GM19467 (cell line): ENCODE results near the gene EPB41.

ENCODE experiments used
- ATAC-seq: cut with Tn5 transposase; IDR thresholded peaks from one replicate; pipeline ENCODE4 v1.9.1; 2021; ENCODE audit warnings: mild to moderate bottlenecking, moderate library complexity; ENCODE audit not compliant: unreplicated experiment

Gene EPB41

DNA sequence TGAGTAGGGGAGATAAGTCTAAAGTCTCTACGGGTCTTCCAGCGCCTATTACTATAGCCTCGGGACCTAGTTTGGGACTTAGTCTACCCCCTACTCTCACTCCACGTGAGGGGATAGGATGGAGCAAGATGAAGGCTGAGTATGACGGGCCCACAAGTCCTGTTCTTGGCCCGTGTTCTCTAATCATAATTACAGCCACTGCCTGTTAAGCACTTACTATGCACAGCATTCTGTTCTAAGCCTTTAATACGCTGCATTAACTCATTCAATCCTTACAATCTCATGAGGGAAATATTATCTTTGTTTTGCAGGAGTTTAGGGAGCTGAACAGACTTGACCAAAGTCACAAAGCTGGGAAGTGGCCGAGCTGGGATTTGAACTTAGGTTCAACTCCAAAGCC is 23.9 kb upstream of the EPB41 start:
- ATAC-seq = no peak

DNA sequence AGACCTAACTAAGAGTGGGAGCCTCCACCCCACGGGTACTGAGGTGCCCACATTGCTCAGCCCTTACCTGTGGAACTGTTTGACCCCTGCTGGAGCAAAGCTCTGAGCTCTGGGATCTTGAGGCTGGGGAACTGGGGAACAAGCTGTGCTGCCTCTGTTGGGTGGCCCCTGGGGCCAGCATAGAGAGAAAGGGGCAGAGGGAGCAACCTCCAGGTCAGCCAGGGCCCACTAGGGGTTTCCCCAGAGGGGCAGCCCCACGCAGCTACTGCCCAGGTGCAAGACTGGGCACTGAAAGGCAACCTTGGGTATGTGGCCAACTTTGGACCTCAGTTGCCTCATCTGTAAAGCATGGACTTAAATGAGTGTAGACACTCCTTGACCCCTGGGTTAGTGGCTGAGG is 23.5 kb upstream of the EPB41 start:
- no peak for ATAC-seq

DNA sequence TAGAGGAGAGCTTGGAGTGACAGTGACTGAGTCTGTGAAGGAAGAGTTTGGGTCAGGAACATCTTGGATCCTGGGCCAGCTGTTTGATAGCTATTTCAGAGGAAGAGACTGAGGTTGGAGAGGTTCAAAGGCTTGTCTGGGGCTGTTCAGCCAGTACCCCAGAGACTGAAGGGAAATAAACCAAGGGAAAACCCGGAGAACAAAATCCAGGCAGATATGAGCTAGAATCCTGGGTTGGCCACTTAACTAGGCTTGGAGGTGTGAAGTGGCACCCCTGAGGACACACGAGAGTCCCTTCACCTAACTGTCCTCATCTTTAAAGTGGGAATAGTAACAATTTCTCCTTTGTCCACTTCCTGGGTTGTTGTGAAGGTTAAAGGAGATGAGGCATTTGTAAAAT is 23.1 kb upstream of the EPB41 start:
- no peak for ATAC-seq

DNA sequence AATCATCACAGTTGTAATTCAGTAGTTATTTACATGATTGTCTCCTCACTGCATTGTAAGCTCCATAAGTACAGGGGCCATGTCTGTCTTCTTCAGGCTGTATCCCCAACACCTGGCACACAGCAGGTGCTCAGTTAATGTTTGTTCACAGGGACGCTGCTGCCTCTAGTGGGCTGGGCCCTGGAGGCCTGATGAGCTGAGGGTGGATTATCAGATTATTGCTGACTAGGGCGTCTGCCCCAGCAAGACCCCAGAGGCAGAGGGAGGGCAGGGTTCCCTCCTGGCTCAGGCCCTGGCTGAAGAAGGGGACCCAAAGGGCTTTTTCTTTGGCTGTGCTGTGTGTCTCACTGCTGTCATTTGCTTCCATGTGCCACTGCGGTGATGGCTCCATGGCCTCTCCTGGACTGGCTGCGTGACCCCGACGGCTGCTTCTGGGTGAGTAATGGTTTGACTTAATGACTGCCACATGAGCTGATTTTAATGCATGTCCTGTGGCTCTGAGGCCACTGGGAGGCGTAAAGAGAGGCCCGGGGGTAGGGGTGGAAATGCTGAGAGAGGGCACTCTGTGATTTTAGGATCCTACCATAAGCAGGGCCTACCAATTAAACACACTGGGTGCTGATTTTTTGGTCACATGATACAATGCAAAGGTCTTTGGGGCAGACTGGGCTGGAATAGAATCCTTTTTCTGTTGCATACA is 20.8 kb upstream of the EPB41 start:
- ATAC-seq = no peak

DNA sequence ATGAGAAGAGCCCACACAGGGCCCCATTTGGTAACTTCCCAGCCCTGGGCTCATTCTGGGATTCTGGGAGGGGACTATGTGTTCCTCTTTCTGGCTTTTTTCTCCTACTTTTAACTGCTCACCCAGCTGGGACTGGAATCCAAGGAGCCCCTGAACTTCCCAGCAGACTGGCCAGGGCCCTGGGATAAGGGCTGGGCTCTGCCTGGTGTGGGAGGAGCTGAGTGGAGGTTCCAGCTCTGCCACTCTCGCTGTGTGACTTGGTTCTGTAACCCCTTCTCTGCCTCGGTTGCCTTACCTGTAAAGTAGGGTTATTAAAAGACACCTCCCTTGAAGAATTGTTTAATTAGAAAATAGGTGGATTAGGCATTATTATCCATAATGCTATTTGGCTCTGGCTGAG is 19.6 kb upstream of the EPB41 start:
- no peak for ATAC-seq

DNA sequence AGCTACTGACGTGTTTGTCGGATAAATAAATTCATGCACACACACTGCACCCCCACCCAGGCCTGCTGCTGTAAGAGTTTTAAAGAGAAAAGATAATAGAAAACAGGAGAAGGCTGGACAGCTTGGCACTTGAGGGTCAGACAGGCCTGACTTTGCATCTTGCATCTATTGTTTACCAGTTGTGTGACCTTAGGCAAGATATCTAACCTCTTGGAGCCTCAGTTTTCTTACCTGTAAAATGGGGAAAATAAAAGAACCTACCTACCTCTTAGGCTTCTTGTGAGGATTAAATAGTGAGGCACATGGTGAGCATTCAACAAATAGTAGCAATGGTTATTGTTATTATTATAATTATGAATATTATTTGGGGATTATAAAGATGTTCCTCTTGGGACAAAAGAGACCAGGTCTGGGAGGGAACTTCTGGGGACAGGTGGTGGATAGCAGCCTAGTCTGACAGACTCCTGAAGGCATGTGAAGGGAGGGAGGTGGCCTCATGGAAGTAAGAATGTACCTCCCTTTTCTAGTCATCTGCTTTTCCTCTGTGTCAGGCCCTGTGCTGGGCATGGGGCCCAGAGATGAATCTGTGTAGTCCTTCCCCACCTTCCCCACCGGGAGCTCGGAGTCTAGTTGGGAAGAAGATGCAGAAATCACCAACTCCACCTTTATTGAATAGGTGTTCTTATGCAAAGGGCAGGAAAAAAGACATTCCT is 18.3 kb upstream of the EPB41 start:
- ATAC-seq = no peak

DNA sequence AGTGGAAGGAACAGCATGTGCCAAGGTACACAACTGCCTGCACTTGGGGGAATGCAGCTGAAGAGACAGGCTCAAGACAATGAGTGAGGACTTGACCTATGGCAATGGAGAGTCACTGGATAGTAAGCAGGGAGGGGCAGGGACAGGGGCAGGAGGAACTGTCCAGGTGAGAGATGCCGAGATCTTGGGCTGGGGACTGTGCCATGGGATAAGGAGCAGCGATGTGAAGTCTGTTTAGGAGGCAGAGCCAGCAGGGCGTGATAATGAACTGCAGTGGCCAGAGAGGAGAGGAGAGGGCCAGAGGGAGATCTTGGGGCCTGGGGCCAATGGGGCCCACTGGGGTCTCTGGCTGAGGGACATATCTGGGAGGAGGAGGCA is 17.8 kb upstream of the EPB41 start:
- ATAC-seq = no peak

DNA sequence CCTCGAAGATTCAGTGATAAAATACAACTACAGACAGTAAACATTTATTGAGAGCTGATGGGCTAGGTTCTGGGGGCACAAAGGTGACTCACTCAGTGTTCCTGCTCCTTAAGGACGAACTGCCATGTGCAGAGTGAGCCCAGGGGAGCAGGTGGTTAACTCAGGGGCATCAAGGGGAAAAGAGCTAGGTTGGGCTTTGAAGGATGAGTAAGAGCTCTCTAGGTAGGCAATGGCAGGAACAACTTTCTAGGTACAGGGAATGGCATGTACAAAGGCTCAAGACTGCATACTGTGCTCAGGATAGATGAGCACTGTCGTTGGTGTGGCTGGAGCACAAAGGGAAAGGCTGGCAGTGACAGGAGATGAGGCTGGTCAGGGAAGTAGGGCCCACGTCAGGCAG is 16.6 kb upstream of the EPB41 start:
- no peak for ATAC-seq

DNA sequence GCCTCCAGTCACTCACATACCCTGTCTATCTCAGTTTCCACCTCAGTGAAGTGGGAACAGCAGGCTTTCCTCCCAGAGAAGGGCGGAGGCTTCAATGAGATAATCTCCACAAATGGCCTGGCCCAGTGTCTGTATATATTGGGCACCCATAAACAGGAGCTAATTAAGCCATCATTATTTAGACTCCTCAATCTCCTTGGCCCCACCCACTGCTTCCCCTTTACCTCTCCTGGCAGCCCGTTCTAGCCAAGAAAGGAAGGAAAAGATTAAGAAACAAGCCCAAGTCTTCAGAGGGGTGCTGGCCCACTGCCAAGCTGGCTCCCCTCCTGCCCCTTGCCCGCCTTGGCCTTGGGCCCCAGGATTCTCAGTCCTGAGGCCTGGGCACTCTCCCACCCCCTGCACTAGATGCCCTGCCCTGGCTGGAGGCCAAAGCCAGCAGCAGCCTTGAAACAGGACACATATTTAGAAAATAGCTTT is 15.9 kb upstream of the EPB41 start:
- no peak for ATAC-seq

DNA sequence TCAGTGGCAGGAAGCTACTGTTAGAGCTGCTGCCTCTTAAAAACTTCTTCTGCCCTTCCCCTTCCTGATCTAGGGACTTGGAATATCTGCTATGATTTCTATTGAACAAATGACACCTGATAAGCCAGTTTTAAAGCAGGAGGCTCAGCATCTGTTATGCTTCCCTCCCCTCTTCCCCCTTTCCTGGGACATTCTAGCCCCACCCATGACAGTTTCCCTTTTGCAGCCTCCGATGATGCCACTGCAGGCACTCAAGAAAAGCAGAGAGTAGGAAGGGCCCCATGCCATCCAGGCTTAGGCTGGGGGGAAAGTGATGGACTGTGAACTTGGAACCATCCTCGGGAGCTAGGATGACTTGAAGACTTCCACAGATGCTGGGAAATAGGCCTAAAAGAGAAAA is 15.1 kb upstream of the EPB41 start:
- ATAC-seq = no peak

DNA sequence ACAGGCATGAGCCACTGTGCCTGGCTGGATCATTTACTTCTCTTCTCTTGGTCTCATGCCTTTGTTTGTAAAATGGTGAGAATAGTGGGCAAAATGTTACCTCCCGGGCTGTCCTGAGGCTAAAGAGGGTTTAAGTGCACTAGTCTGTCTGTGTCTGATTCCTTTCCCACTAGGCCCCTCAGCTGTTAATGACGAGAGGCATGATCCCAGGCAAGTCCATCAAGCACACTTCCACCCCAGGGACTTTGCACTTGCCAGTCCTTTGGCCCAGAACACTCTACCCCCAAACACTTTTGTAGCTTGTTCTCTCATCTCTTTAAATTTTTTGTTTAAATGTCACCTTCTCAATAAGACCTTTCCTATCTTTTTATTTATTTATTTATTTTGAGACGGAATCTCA is 13.8 kb upstream of the EPB41 start:
- no peak for ATAC-seq

DNA sequence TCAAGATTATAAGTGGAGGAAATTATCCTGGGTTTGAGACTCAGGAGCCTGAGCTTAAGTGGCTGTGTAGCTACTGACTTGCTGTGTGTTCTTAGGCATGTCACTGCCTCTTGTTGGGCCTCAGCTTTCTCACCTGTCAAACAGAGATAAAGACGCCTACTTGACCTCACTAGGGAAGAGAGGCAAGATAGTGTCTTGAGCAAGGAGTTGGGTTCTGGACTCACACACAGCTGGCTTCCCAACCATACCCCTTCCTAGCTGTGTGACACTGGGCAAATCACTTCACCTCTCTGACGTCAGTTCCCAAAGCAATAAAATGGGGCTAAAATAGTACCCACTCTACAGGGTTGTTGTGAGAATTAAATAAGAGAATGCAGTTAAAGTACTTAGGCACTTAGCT is 11.6 kb upstream of the EPB41 start:
- no peak for ATAC-seq

DNA sequence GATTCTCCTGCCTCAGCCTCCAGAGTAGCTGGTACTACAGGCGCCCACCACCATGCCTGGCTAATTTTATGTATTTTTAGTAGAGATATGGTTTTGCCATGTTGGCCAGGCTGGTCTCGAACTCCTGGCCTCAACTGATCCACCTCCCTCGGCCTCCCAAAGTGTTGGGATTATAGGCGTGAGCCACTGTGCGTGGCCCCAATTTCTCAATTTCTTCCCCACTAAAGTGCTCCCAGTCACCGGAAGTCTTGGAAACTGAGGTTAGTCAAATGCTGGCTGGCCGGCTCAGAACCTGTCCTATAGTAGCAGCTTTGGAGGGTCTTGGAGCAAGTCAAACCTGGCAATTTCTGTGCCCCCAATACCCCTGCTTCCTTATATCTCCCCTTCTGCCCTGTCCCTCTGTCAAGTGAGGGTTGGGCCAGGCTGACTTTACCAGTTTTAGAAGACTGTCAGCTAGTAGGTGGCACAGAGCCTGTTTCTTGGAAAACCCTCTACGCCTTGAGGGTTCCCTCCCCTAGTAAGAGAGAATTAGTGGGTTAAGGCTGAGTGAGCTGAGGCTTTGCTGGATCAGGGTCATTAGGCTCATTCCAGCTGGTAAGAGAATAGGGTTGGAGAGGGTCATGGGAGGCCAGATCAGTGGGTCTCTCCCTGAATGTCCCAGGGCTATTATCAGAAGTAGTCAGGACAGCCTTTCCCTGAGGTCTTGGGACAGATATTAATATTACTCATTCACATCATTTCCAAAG is 8.3 kb upstream of the EPB41 start:
- ATAC-seq = no peak

DNA sequence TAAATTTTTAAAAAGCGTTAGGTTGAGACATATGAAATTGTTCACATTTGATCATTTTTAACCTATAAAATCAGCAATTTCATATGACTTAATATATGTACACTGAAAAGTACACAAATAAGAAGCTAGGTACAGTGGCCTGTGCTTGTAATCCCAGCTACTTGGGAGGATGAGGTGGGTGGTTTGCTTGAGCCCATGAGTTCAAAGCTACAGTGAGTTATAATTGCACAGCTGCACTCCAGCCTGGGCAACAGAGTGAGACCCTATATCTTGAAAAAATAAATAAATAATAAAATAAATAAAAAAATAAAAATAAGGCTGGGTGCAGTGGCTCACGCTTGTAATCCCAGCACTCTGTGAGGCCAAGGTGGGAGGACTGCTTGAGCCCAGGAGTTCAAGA is 5.2 kb upstream of the EPB41 start:
- no peak for ATAC-seq

DNA sequence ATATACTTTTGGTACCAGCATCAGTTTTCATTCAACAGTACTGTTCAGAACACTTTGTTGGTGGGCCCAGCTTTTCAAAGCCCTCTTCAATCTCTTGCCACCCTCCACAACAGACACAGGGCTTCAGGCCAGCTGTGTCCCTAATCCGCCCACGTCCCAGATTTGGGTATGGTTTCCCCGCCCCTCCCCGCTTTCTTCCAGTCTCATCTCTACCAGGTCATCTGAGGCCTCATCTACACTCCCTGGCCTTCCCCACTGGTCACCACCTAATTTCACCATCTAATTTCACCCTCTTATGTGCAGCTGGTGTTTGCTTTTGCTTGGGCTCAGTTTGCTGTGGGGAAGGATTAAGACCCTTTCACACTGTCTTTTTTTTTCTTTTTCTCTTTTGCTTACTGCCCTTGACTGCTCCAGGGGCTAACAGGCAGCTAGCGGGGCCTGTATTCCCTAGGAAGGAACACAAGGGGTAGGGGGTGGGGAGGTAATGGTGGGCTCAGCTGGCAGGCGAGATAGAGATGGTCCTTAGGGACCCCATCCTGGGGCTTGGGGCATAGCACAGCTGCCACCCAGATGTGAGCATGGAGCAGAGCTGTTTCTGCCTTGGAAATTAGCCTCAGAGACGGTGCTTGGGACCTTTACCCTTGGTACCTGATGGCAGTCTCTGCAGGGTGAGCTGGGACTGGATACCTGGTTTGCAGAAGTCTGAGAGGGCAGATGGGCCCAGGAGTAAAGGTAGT is 3.8 kb upstream of the EPB41 start:
- no peak for ATAC-seq

DNA sequence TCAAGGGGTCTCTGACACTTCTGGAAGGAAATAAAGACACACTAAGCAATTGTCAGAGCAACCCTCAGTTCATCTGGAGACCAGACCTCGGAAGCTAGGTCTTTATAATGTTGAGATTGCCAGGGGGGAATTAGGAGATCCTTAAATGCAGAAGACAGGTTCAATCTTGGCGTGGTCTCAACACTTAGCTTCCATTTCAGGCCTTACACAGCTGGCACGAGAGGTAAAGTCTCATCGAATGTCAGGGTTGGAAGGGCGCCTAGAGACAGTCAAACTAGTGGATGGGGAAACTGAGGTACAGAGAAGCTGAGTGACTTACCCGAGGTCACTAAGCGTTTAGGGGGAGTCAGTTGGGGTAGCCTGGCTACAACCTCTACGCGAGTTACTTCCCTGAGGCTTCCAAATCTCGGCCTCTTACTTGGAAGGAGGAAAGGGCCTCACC is 562 bp upstream of the EPB41 start:
- ATAC-seq = no peak

DNA sequence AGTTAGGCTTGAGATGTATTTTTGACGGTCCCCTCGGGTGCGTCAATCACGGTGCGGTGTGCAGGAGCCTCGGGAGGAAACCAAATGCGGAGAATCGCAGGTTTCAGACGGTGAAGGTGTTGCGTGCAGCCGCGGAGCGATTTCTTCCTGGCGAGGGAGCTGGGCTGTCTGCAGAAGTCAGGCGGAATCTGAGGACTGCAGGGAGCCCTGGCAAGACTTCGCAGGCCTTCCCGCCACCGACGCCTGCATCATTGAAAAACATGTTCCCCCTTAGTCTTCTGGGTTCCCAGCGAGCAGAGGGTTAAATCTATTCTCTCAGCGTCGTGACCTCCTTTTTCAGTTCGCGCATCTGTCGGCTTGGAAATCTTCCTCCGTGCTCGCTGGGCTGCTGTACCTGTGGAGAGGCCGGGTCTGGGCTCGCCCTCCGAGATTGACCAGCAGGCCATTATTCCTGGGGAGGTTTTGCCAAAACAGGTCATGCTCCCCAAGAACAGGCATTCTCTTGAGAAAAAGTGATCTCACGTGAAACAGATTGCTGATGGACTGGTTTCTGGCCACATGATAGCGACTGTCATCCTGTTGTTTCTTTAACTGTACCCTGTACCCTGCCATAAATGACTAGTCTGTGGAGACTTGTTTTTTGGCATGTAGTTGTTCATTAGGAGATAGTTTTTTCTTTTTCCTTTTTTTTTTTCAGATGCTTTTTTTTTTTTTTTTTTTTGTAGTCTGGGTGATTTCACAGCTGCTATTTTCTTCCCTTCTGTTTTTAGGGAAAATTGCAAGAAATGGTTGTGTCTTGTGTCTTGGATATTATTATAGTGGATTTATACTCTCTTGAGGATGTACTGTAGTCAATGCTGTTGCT is 894 bp downstream of the EPB41 start:
- no peak for ATAC-seq

DNA sequence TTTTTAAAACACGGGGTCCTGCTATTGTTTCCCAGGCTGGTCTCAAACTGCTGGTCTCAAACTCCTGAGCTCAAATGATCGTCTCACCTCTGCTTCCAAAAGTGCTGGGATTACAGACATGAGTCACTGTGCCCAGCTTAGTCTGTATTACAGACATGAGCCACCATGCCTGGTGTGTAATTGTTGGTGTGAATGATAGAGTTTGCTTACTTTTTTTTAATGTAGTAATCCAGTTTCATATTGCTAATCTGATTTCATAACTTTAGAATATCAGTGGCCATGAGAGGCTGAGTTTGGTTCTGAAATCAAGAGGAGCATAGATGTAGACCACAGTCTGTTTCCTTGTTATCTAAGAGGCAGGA is 3.4 kb downstream of the EPB41 start:
- no peak for ATAC-seq

DNA sequence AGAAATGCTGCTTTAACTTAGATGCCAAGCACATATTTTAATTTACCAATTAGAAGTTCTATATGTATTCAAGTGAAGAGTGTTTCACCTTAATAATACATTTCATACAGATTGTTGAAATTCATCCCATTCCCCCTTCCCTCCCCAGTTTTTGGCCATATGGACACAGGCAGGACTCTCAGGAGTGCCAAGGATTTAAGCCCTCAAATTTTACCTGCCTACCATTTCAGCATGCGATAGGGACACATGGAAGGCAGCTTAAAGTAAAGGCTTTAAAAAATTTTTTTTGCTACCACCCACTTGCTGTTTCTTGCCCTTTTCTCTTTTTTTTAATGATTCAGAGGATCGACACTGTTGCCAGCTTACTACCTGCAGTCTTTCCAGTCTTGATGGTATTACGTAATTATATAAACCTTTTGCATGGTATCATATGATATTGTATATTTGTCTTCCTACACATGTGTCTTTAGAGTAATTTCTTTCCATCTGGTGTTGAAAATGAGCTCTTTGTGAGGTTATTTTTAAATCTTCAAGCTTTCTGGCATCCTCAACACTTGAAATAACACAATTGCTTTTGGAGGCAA is 7.0 kb downstream of the EPB41 start:
- no peak for ATAC-seq

DNA sequence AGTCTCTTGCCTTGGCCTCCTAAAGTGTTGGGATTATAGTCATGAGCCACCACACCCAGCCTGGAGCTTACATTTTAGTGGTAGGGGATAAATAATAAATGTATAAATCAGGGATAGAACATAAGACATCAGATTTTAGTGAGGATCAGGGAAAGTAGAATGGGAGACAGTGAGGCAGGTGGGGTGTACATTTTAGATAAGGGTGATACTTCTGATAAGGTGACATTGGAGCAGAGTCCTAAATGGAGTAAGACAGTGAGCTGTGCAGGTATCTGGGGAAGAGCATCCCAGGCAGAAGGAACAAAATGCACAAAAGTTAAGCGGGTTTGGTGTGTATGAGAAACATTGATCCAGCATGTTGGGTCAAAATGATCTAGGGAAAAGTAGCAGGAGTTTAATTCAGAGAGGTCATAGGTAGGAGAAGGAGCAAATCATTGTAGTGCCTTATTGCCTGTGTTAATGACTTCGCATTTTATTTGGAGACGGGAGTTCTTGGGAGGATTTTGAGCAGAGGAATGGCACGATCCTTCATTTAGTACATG is 11.1 kb downstream of the EPB41 start:
- ATAC-seq = no peak
